ENCODE results near the gene NFE2.

NFE2 gene

DNA sequence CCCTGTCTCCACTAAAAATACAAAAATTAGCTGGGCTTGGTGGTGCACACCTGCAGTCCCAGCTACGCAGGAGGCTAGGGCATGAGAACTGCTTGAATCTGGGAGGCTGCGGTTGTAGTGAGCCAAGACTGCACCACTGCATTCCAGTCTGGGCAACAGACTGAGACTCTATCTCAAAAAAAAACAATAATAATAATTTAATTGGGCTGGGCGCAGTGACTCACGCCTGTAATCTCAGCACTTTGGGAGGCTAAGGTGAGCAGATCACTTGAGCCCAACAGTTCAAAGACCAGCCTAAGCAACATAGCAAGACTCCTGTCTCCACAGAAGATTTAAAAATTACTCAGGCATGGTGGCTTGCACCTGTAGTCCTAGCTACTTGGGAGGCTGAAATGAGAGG, 47.6 kb downstream of the NFE2 start:
- no peak for DNase-seq (ENCODE audit: low read depth in 2 of 3, low spot score in 2 of 3)

DNA sequence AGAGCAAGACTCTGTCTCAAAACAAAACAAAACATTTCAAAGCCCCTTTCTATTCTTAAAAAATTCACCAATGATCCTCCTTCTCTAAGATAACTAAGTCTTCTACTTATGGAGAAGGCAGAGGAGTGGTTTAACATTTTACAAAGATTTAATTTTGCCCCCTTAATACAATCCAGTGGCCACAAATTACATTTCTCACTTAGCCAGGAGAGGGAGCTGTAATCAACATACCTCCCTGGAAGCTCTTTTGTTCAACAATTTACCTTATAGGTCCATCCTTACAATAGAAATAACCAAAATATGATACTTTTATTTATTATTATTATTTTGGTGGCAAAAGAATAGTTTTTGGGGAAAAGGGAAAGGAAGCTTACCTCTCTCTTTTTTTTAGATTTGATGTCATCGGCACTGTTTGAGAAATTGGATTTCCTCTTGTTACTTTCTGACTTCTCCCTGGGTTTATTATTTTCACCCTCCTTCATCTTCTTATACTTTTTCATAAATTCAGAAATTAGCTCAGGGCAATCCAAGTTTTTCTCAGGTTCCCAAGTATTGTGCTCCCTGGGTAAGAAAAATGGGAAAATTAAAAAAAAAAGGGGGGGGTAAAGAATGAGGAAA, 49.0 kb downstream of the NFE2 start:
- DNase-seq (ENCODE audit: low read depth in 2 of 3, low spot score in 2 of 3) = no peak

DNA sequence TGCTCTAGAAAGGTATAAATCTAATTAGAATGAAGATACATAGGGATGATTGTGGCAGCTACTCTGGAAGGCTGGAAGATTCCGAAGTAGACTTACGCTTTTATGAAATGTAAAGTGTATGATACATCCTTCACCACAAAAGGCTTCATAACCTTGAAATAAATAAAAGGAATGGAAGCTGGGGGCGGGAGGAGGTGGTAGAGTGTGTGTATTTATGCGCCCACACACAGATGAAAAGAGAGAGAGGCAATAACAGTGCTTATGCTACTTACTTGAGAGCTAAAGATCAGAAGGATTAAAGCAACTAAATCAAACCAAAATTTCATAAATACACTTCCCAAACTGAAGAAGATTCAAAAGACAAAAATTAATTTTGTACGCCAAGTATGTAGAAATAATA, 51.3 kb downstream of the NFE2 start:
- no peak for DNase-seq (ENCODE audit: low read depth in 2 of 3, low spot score in 2 of 3)

DNA sequence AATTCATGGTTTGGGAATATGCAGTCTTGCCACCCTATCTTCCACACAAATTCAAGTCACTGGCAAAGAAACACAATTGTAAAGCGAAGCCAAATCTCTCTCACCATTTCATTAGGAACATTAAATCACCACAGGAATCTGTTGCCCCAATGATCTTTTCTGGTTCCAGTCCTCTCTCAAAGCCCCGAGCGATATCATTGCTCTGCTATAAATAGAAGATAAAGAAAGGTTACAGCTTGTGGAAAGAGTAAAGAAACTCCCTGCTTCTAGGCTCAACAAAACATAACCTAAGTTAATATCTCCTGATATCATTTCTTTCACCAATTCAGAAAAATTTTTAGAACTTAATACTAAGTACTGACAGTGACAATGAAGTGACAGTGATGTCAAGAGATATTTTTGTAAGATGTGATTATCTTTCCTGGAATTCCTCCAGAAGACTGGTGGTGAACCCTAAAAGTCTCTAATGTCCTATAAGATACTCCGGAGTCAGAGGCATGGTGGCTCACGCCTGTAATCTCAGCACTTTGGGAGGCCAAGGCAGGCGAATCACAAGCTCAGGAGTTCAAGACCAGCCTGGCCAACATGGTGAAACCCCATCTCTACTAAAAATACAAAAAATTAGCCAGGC, 54.7 kb downstream of the NFE2 start:
- no peak for DNase-seq (ENCODE audit: low read depth in 2 of 3, low spot score in 2 of 3)
